Measurements from ENCODE around the gene MYG1. TPM values are rescaled to one million over a fixed set of nuclear protein-coding genes. Genes with fewer than 3 reads are reported as not detected.

MYG1 gene
- polyA plus RNA-seq, 1 of the 3 experiments (the other 2 are of a cell fraction) = 101 TPM

DNA sequence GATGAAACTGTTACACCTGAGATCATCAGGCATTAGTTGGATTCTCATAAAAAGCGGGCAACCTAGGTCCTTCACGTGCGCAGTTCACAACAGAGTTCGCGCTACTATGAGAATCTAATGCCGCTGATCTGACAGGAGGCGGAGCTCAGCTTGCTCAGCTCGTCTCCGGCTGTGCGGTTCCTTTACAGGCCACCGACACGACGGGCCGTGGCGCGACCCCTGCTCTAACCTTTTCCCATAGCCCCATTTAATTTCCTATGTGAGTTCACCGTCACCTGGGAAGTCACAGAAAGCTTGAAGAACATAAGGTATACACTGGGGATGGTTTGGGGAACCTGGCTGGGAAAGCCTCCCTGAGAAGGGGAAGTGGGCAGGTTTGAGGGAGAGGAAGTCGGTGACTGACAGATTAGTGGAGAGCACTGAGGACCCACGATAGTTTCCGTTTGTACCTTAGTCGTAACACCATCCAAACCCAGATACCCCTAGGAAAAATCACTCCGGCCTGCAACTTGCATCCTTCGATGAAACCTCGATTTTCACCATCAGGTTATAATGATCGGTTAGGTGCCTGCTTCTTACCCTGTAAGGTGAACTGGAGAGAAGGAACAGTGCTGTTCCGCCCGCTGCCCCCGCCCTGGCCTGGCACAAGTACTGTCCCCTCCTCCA, 24.8 kb downstream of the MYG1 start:
- POLR2A ChIA-PET = interaction anchor here (0.9 to 8.3 kb wide), 5 partner anchors 15 to 184 kb away, joined by 3 to 105 read pairs (median 4); no protein-coding TSS in a partner anchor
- H3K4me3 ChIP-seq (ENCODE audit: low read depth in 2 of 2, low read length in 1 of 2) = peak overlapping the region; percentile 59 to 79; a peak in 3 of 4 replicates
- CTCF ChIA-PET = interaction anchor here (0.8 to 13.6 kb wide), 15 partner anchors 10 to 192 kb away, joined by 3 to 294 read pairs (median 4); partner anchors contain the start of genes AMHR2, MAP3K12, PFDN5 and SP1

More for the DNA sequence above, 24.8 kb downstream of the MYG1 start:
- H3K79me2 ChIP-seq (ENCODE audit: insufficient read depth) = peaks cover 15% of the 10 kb centered on the region
- H3K9ac ChIP-seq = peak overlapping the region; percentile 95
- H3K4me2 ChIP-seq = peak overlapping the region; percentile 93
- peaks cover 13% of the 10 kb centered on the region for H3F3A ChIP-seq (replicated peaks; ENCODE audit: insufficient read depth)
- TF ChIP-seq ELF1 (IDR thresholded peaks at IDR 0.05) (no peak), SIN3A (IDR thresholded peaks at IDR 0.05; ENCODE audit: borderline replicate concordance, low read depth, low read length) (no peak), USF1 (IDR thresholded peaks at IDR 0.05; ENCODE audit: borderline replicate concordance, low read depth) (no peak), NRF1 (IDR thresholded peaks at IDR 0.05; ENCODE audit: low read depth, low read length) (no peak), TAF1 (IDR thresholded peaks at IDR 0.05; ENCODE audit: borderline replicate concordance, low read depth, low read length) (no peak), YY1 (IDR thresholded peaks at IDR 0.05; ENCODE audit: low read depth) (no peak), TCF12 (IDR thresholded peaks at IDR 0.05) (no peak), PBX3 (IDR thresholded peaks at IDR 0.05) (no peak), FOXM1 (IDR thresholded peaks at IDR 0.05; ENCODE audit: low read depth) (no peak), GATA2 (CRISPR knock-in tag; IDR thresholded peaks at IDR 0.05) (no peak)
- TF ChIP-seq, protein P1, sequence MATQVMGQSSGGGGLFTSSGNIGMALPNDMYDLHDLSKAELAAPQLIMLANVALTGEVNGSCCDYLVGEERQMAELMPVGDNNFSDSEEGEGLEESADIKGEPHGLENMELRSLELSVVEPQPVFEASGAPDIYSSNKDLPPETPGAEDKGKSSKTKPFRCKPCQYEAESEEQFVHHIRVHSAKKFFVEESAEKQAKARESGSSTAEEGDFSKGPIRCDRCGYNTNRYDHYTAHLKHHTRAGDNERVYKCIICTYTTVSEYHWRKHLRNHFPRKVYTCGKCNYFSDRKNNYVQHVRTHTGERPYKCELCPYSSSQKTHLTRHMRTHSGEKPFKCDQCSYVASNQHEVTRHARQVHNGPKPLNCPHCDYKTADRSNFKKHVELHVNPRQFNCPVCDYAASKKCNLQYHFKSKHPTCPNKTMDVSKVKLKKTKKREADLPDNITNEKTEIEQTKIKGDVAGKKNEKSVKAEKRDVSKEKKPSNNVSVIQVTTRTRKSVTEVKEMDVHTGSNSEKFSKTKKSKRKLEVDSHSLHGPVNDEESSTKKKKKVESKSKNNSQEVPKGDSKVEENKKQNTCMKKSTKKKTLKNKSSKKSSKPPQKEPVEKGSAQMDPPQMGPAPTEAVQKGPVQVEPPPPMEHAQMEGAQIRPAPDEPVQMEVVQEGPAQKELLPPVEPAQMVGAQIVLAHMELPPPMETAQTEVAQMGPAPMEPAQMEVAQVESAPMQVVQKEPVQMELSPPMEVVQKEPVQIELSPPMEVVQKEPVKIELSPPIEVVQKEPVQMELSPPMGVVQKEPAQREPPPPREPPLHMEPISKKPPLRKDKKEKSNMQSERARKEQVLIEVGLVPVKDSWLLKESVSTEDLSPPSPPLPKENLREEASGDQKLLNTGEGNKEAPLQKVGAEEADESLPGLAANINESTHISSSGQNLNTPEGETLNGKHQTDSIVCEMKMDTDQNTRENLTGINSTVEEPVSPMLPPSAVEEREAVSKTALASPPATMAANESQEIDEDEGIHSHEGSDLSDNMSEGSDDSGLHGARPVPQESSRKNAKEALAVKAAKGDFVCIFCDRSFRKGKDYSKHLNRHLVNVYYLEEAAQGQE (IDR thresholded peaks at IDR 0.05; ENCODE audit: low read depth, low read length) = no peak
- H4K20me1 ChIP-seq (ENCODE audit: insufficient read depth) = no peaks in the 10 kb centered on the region
- no peaks in the 10 kb centered on the region for H3K9me3 ChIP-seq
- H3K36me3 ChIP-seq (replicated peaks in 1 of 2; ENCODE audit: control insufficient read depth in 1 of 2, insufficient read depth in 2 of 2, low read length in 1 of 2) = no peaks in the 10 kb centered on the region
- WGBS (ENCODE audit: low lambda C conversion rate) = 80% methylated on average over 28 of the region's 28 CpGs
- no peak for DNase-seq
- H3K9me2 ChIP-seq = no peaks in the 10 kb centered on the region
- H3K27ac ChIP-seq (ENCODE audit: low read depth in 2 of 2, low read length in 1 of 2) = peak overlapping the region; percentile 79 to 88
- H3K4me1 ChIP-seq (ENCODE audit: control insufficient read depth in 1 of 2, insufficient read depth in 2 of 2, low read depth in 1 of 2, low read length in 1 of 2) = peaks cover 7 to 18% of the 10 kb centered on the region in 2 experiments; a peak in 3 of 4 replicates
- peak overlapping the region; percentile 80 for H2AFZ ChIP-seq (ENCODE audit: low read depth)
- H3K27me3 ChIP-seq (ENCODE audit: insufficient read depth) = no peaks in the 10 kb centered on the region
